MM.1S (cell line): Measurements from ENCODE around the gene GNL1.

ENCODE experiments used
- DNase-seq: peaks from one replicate; pipeline ENCODE4 v3.0.0-alpha.2; 2015
- H2AFZ ChIP-seq: fragments of 300-600 bp; sonication (generic); 2 replicates; pipeline ENCODE4 v1.6.0; 2016; ENCODE audit warnings: antibody characterized with exemption, low read length
- H3F3A ChIP-seq: fragments of 300-600 bp; sonication (generic); 2 replicates; pipeline ENCODE4 v1.6.1; 2016; ENCODE audit warnings: mild to moderate bottlenecking, antibody characterized with exemption, low read length, moderate library complexity, mixed read lengths; ENCODE audit not compliant: insufficient read depth
- H3K27ac ChIP-seq: fragments of 300-600 bp; sonication (generic); 2 replicates; pipeline ENCODE4 v1.5.1; 2016; ENCODE audit warnings: mild to moderate bottlenecking, low read length
- H3K27me3 ChIP-seq: fragments of 300-600 bp; sonication (generic); replicated peaks from 2 replicates; pipeline ENCODE4 v1.6.0; 2016; ENCODE audit warnings: low read length; ENCODE audit not compliant: insufficient read depth
- H3K36me3 ChIP-seq: fragments of 300-600 bp; sonication (generic); replicated peaks from 2 replicates; pipeline ENCODE4 v1.6.1; 2016; ENCODE audit warnings: mild to moderate bottlenecking, low read length, mixed read lengths; ENCODE audit not compliant: insufficient read depth
- H3K4me1 ChIP-seq: fragments of 300-600 bp; sonication (generic); 2 replicates; pipeline ENCODE4 v1.6.1; 2016; ENCODE audit warnings: low read length, mixed read lengths
- H3K4me2 ChIP-seq: fragments of 300-600 bp; sonication (generic); 2 replicates; pipeline ENCODE4 v1.6.0; 2016; ENCODE audit warnings: low read depth, low read length
- H3K4me3 ChIP-seq: fragments of 300-600 bp; sonication (generic); 2 replicates; pipeline ENCODE4 v1.5.1; 2016; ENCODE audit warnings: low read length, mixed read lengths
- H3K79me2 ChIP-seq: fragments of 300-600 bp; sonication (generic); 2 replicates; pipeline ENCODE4 v1.6.1; 2016; ENCODE audit warnings: mixed run types, low read length, mixed read lengths
- H3K9ac ChIP-seq: fragments of 300-600 bp; sonication (generic); 2 replicates; pipeline ENCODE4 v1.6.1; 2016; ENCODE audit warnings: low read length, mixed read lengths
- H3K9me2 ChIP-seq: fragments of 300-600 bp; sonication (generic); replicated peaks from 2 replicates; pipeline ENCODE4 v1.6.1; 2016; ENCODE audit warnings: mild to moderate bottlenecking, low read length, mixed read lengths; ENCODE audit not compliant: insufficient read depth
- H3K9me3 ChIP-seq: fragments of 300-600 bp; sonication (generic); replicated peaks from 2 replicates; pipeline ENCODE4 v1.6.1; 2016; ENCODE audit warnings: mild to moderate bottlenecking, low read length, mixed read lengths; ENCODE audit not compliant: insufficient read depth
- H4K20me1 ChIP-seq: fragments of 300-600 bp; sonication (generic); 2 replicates; pipeline ENCODE4 v1.6.1; 2016; ENCODE audit warnings: mild to moderate bottlenecking, low read length, moderate library complexity, mixed read lengths; ENCODE audit not compliant: insufficient read depth
- CTCF ChIP-seq: fragments of 300-600 bp; sonication (generic); IDR thresholded peaks from 2 replicates; pipeline ENCODE4 v1.5.1; 2016; ENCODE audit warnings: antibody characterized with exemption, low read length, mixed read lengths
- EZH2 ChIP-seq: fragments of 300-600 bp; sonication (generic); optimal IDR thresholded peaks from 2 replicates; pipeline ENCODE3; 2017; ENCODE audit warnings: low read depth, mild to moderate bottlenecking, antibody characterized with exemption, low read length, mixed read lengths
- EZH2phosphoT487 ChIP-seq: fragments of 300-600 bp; sonication (generic); IDR thresholded peaks from 2 replicates; pipeline ENCODE4 v1.6.1; 2018; ENCODE audit warnings: antibody characterized with exemption, low read length

Gene GNL1

DNA sequence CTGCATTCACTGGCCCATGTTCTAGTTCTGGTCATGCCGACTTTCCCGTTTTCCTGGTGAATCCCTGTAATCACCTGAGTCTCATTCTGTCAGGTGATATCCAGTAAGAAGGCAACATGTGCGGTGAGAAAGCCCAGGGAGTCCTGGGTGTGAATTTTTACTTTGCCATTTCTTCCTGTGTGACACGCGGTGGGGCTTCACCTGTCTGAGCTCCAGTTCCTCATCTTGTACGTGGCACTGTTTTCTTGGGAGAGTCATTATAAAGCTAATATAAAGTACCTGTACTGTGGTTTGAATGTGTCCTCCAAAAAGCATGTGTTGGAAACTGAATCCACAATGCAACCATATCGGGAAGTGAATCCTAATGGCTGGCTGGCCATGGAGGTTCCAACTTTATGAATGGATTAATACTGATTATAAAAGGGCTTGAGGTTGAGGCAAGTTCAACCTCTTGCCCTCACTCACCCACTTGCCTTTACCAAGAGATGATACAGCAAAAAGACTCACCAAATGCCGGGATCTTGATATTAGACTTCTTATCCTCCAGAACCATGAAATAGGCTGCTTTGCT, 61.9 kb downstream of the GNL1 start:
- H3K27me3 ChIP-seq: no peaks in the 10 kb centered on the region
- H3K79me2 ChIP-seq: peaks cover 28% of the 10 kb centered on the region
- H3K9ac ChIP-seq: no peak overlapping the region
- no peaks in the 10 kb centered on the region for H3K9me2 ChIP-seq
- H3K36me3 ChIP-seq: peaks cover 15% of the 10 kb centered on the region
- peaks cover 23% of the 10 kb centered on the region; the same call in 1 of the 2 replicates for H3F3A ChIP-seq
- H2AFZ ChIP-seq: no peak overlapping the region
- no peak for DNase-seq
- peaks cover 9% of the 10 kb centered on the region; the same call in 1 of the 2 replicates for H4K20me1 ChIP-seq
- no peak overlapping the region for H3K4me3 ChIP-seq
- TF ChIP-seq EZH2 (no peak), CTCF (no peak), EZH2phosphoT487 (no peak)
- no peak overlapping the region for H3K4me2 ChIP-seq
- no peaks in the 10 kb centered on the region for H3K9me3 ChIP-seq
- H3K27ac ChIP-seq: no peak overlapping the region
- peaks cover 8% of the 10 kb centered on the region for H3K4me1 ChIP-seq

GRCh38 chr6:30493643-30494250, 62.5 kb downstream of the GNL1 start:
- DNase-seq: no peak
- H2AFZ ChIP-seq: no peak overlapping the region
- peaks cover 23% of the 10 kb centered on the region; the same call in 1 of the 2 replicates for H3F3A ChIP-seq
- H3K9me2 ChIP-seq: no peaks in the 10 kb centered on the region
- H3K4me1 ChIP-seq: peaks cover 8% of the 10 kb centered on the region
- no peak overlapping the region for H3K9ac ChIP-seq
- peaks cover 9% of the 10 kb centered on the region; the same call in 1 of the 2 replicates for H4K20me1 ChIP-seq
- peaks cover 29% of the 10 kb centered on the region for H3K79me2 ChIP-seq
- H3K4me2 ChIP-seq: no peak overlapping the region
- TF ChIP-seq CTCF (peak; percentile 17; the same call in 1 of the 2 replicates), EZH2 (no peak)
- no peaks in the 10 kb centered on the region for H3K27me3 ChIP-seq
- H3K9me3 ChIP-seq: no peaks in the 10 kb centered on the region
- H3K4me3 ChIP-seq: no peak overlapping the region
- H3K36me3 ChIP-seq: peaks cover 15% of the 10 kb centered on the region
- H3K27ac ChIP-seq: no peak overlapping the region

- H3K27me3 ChIP-seq: no peaks in the 10 kb centered on the region
- no peak overlapping the region for H3K4me3 ChIP-seq
- H3K9me2 ChIP-seq: no peaks in the 10 kb centered on the region
- H3F3A ChIP-seq: peaks cover 23% of the 10 kb centered on the region; the same call in 1 of the 2 replicates
- no peak overlapping the region for H3K27ac ChIP-seq
- H3K36me3 ChIP-seq: peaks cover 15% of the 10 kb centered on the region
- H3K79me2 ChIP-seq: peaks cover 29% of the 10 kb centered on the region
- no peaks in the 10 kb centered on the region for H3K9me3 ChIP-seq
- no peak overlapping the region for H3K9ac ChIP-seq
- no peak overlapping the region for H3K4me2 ChIP-seq
- TF ChIP-seq EZH2: no peak
- no peak for TF ChIP-seq EZH2phosphoT487
- TF ChIP-seq CTCF: no peak
- no peak for DNase-seq
- peaks cover 9% of the 10 kb centered on the region; the same call in 1 of the 2 replicates for H4K20me1 ChIP-seq
- H2AFZ ChIP-seq: no peak overlapping the region
- peaks cover 8% of the 10 kb centered on the region for H3K4me1 ChIP-seq
Observed at GRCh38 chr6:30491991-30492952, 64.0 kb downstream of the GNL1 start.
